ENCODE data around the gene DIP2A. TPM values are rescaled to one million over a fixed set of nuclear protein-coding genes. Genes with fewer than 3 reads are reported as not detected.

Gene DIP2A
- polyA plus RNA-seq, 3 donors = 4.6 to 55.4 (median 6.1) TPM

DNA sequence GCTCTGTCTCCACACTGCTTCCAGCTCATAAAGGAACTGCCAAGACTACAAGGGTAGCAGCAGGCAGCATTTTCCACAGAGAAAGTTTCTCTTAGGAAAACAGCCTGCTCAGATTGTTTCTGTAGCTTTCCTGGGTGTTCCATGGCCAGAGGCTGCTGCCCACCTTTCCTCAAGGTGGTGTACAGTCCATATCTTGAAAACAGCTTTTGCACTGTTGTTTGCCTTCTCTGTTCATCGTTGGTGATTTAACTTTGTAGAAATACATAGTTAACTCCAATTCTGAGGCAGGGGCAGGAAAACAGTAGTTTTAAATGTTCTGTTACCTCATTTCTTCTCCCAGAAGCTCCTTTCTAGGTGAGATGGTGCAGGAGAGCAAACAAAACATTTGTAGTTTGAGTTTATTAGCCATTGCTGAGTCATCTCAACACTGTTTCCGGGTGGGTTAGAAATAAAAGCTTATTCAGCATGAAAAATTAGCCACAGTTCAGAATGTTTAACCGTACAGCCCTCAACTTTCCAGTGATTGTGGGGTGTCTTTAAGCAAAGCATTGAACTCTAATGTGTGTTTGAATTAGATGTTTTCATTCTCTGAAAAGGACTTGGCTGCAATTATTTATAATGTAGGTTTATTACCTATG is 41.7 kb downstream of the DIP2A start:
- intact Hi-C loops (cut with micrococcal nuclease) = no loop called here
- Histone ChIP-seq H2AFZ (ENCODE audit: insufficient read depth, low read depth, low read length, poor library complexity, severe bottlenecking) (no peak overlapping the region), H3K79me2 (ENCODE audit: insufficient read depth, low read length) (no peaks in the 10 kb centered on the region), H3K9ac (ENCODE audit: insufficient read depth, low read length, poor library complexity, severe bottlenecking) (no peak overlapping the region), H3K27ac (ENCODE audit: low read depth in 1 of 2, low read length in 2 of 2) (peak overlapping the region in 1 of 2 donors; percentile 63), H3K4me2 (replicated peaks; ENCODE audit: extremely low read depth, low read length, poor library complexity, severe bottlenecking) (no peak overlapping the region), H3K4me1 (ENCODE audit: control insufficient read depth in 1 of 2, insufficient read depth in 2 of 2, low read length in 2 of 2) (peaks cover 12 to 26% of the 10 kb centered on the region in 2 donors), H3K27me3 (ENCODE audit: control insufficient read depth in 2 of 2, insufficient read depth in 2 of 2, low read length in 2 of 2) (no peaks in the 10 kb centered on the region), H3K4me3 (replicated peaks in 1 of 3; ENCODE audit: low read depth in 2 of 3, low read length in 3 of 3) (no peak overlapping the region), H3K36me3 (replicated peaks in 1 of 2; ENCODE audit: control insufficient read depth in 1 of 2, insufficient read depth in 2 of 2, low read length in 2 of 2) (peaks cover 31 to 53% of the 10 kb centered on the region in 2 donors), H3K9me3 (replicated peaks in 1 of 2; ENCODE audit: control insufficient read depth in 1 of 2, insufficient read depth in 1 of 2, low read length in 2 of 2) (no peaks in the 10 kb centered on the region), H4K20me1 (ENCODE audit: insufficient read depth, low read length) (no peaks in the 10 kb centered on the region)
- Mint-ChIP-seq H3K27me3 (ENCODE audit: low read depth in 3 of 3) (no peaks in the 10 kb centered on the region), H3K9me3 (no peaks in the 10 kb centered on the region), H3K4me3 (no peak overlapping the region), H3K27ac (peak overlapping the region in 2 of 7 donors; percentile 26 to 35), H3K36me3 (peaks cover 53 to 58% of the 10 kb centered on the region in 2 donors), H3K4me1 (peaks cover 32% of the 10 kb centered on the region)
- TF ChIP-seq, protein P1, sequence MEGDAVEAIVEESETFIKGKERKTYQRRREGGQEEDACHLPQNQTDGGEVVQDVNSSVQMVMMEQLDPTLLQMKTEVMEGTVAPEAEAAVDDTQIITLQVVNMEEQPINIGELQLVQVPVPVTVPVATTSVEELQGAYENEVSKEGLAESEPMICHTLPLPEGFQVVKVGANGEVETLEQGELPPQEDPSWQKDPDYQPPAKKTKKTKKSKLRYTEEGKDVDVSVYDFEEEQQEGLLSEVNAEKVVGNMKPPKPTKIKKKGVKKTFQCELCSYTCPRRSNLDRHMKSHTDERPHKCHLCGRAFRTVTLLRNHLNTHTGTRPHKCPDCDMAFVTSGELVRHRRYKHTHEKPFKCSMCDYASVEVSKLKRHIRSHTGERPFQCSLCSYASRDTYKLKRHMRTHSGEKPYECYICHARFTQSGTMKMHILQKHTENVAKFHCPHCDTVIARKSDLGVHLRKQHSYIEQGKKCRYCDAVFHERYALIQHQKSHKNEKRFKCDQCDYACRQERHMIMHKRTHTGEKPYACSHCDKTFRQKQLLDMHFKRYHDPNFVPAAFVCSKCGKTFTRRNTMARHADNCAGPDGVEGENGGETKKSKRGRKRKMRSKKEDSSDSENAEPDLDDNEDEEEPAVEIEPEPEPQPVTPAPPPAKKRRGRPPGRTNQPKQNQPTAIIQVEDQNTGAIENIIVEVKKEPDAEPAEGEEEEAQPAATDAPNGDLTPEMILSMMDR (IDR thresholded peaks at IDR 0.05) = no peak
- 0% methylated on average over 1 of the region's 3 CpGs for WGBS (ENCODE audit: insufficient coverage)
- no peak for DNase-seq

DNA sequence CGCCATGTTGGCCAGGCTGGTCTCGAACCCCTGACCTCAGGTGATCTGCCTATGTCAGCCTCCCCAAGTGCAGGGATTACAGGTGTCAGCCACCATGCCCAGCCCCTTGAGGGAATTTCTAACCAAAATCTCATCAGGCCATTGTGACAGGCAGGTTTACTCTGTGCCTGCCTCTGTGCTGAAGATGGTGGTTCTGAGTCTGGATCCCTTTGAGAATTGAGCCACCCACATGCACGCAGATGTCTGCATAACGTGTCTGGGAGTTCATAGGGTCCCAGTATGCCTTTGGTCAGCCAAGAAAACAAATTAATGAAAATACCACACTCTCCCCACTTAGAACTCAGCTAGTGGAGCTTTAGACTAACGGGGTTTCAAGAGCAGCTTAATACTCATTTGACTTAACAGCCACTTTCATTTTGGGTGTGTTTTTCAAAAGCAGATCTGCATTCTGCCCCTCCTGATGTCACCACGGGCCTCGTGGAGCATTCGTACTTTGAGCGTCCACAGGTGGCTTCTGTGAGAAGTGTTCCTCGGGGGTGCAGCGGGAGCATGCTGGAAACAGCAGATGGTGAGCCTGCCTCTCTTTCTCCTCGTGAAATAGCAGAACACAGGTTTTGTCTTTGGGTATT is 45.3 kb downstream of the DIP2A start:
- Histone ChIP-seq H2AFZ (ENCODE audit: insufficient read depth, low read depth, low read length, poor library complexity, severe bottlenecking) (no peak overlapping the region), H3K9me3 (replicated peaks in 1 of 2; ENCODE audit: control insufficient read depth in 1 of 2, insufficient read depth in 1 of 2, low read length in 2 of 2) (no peaks in the 10 kb centered on the region), H3K27me3 (ENCODE audit: control insufficient read depth in 2 of 2, insufficient read depth in 2 of 2, low read length in 2 of 2) (no peaks in the 10 kb centered on the region), H3K4me3 (replicated peaks in 1 of 3; ENCODE audit: low read depth in 2 of 3, low read length in 3 of 3) (no peak overlapping the region), H3K4me1 (ENCODE audit: control insufficient read depth in 1 of 2, insufficient read depth in 2 of 2, low read length in 2 of 2) (peaks cover 12 to 26% of the 10 kb centered on the region in 2 donors), H3K9ac (ENCODE audit: insufficient read depth, low read length, poor library complexity, severe bottlenecking) (no peak overlapping the region), H3K4me2 (replicated peaks; ENCODE audit: extremely low read depth, low read length, poor library complexity, severe bottlenecking) (no peak overlapping the region), H3K79me2 (ENCODE audit: insufficient read depth, low read length) (no peaks in the 10 kb centered on the region), H3K36me3 (replicated peaks in 1 of 2; ENCODE audit: control insufficient read depth in 1 of 2, insufficient read depth in 2 of 2, low read length in 2 of 2) (peaks cover 21 to 47% of the 10 kb centered on the region in 2 donors), H4K20me1 (ENCODE audit: insufficient read depth, low read length) (no peaks in the 10 kb centered on the region), H3K27ac (ENCODE audit: low read depth in 1 of 2, low read length in 2 of 2) (peak overlapping the region in 1 of 2 donors; percentile 0)
- no peak for DNase-seq
- whole genome bisulfite sequencing (ENCODE audit: insufficient coverage) = 91% methylated on average over 9 of the region's 12 CpGs
- peaks cover 36 to 48% of the 10 kb centered on the region in 2 donors for H3K36me3 Mint-ChIP-seq
- no peaks in the 10 kb centered on the region for H3K9me3 Mint-ChIP-seq
- H3K27ac Mint-ChIP-seq = peak overlapping the region in 2 of 7 donors; percentile 2 to 25
- intact Hi-C loops (cut with micrococcal nuclease) = no loop called here
- no peak overlapping the region for H3K4me3 Mint-ChIP-seq
- H3K27me3 Mint-ChIP-seq (ENCODE audit: low read depth in 3 of 3) = no peaks in the 10 kb centered on the region
- H3K4me1 Mint-ChIP-seq = peaks cover 31% of the 10 kb centered on the region
- TF ChIP-seq, protein P1 (IDR thresholded peaks at IDR 0.05) = no peak
